ENCODE measurements around the gene SLC39A11.
"Not testable (repeated sequence)": the region's sequence is repeated elsewhere in the genome, so short reads cannot be mapped to it uniquely, and the experiment has no call there.

The SLC39A11 gene

DNA sequence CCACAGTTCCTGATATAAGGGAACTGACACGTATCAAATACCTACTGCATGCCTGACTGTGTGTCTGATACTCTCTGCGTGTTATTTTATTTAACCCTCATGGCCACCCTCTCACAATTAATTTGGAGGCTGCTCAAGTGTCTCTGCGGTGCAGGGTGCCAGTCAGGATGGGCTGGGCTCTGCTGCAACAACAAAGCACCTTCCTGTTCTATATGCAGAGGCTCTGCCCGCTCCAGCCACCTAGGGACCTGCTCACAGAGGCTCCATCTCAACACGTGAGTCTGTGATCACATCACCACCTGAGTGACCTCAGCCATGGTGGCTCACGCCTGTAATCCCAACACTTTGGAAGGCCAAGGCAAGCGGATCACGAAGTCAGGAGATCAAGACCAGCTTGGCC lies 87.1 kb downstream of the SLC39A11 start:
- H3K36me3 ChIP-seq (ENCODE audit: control insufficient read depth in 1 of 2, insufficient read depth in 2 of 2, low read length in 2 of 2): no peaks in the 10 kb centered on the region
- no peak overlapping the region for H3K18ac ChIP-seq (ENCODE audit: low read length)
- H3K79me2 ChIP-seq (ENCODE audit: control insufficient read depth, insufficient read depth, low read length, poor library complexity): peaks cover 2% of the 10 kb centered on the region
- DNase-seq: no peak
- no peaks in the 10 kb centered on the region for H3K27me3 ChIP-seq (ENCODE audit: insufficient read depth, low read length)
- H3K4ac ChIP-seq (ENCODE audit: low read depth, low read length): no peak overlapping the region
- H3K14ac ChIP-seq (ENCODE audit: low read length): no peak overlapping the region
- no peak overlapping the region for H4K91ac ChIP-seq (ENCODE audit: low read depth, low read length)
- no peak overlapping the region for H3K4me3 ChIP-seq (ENCODE audit: low read depth, low read length)
- H4K8ac ChIP-seq (ENCODE audit: low read depth, low read length): no peak overlapping the region
- H2BK120ac ChIP-seq (ENCODE audit: insufficient read depth, low read length, poor library complexity): no peak overlapping the region
- no peak overlapping the region for H2BK12ac ChIP-seq (ENCODE audit: low read length)
- no peaks in the 10 kb centered on the region for H3K79me1 ChIP-seq (ENCODE audit: low read length)
- H3K9me3 ChIP-seq (ENCODE audit: insufficient read depth, low read depth, low read length): no peaks in the 10 kb centered on the region
- WGBS (ENCODE audit: extremely low coverage, insufficient coverage, insufficient read length): no CpG with 5 or more reads among the region's 8 CpGs
- H3K4me2 ChIP-seq (ENCODE audit: low read length): no peak overlapping the region
- no peak overlapping the region for H2AK5ac ChIP-seq (ENCODE audit: low read length)
- no peak overlapping the region for H3K27ac ChIP-seq (ENCODE audit: low read depth, low read length)
- H3K4me1 ChIP-seq (ENCODE audit: control insufficient read depth in 1 of 2, insufficient read depth in 2 of 2, low read length in 2 of 2): peaks cover 3 to 7% of the 10 kb centered on the region in 2 experiments
- H2BK5ac ChIP-seq (ENCODE audit: low read depth, low read length, poor library complexity): no peak overlapping the region
- H3K23ac ChIP-seq (ENCODE audit: low read length): no peak overlapping the region
- no peak overlapping the region for H2AFZ ChIP-seq (ENCODE audit: insufficient read depth, low read length, poor library complexity)
- no peak overlapping the region for H4K12ac ChIP-seq (ENCODE audit: low read depth, low read length)
- no peak overlapping the region for H3K9ac ChIP-seq (ENCODE audit: low read length)

DNA sequence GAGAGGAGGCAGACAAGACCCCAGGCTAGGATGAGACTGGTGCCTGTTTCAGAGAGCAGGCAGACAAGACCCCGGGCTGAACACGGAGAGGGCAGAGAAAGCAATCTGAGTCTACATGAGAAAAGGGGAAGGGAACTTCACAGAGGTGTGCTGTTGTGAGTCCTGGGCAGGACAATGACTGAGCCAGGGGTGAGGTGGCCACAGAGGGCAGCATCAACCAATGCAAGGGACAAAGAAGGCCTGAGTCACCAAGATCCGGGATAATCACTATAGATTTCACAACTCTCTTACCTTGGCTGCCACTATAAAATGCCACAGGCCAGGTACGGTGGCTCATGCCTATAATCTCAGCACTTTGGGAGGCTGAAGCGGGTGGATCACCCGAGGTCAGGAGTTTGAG lies 89.0 kb downstream of the SLC39A11 start:
- no peak overlapping the region for H2BK5ac ChIP-seq (ENCODE audit: low read depth, low read length, poor library complexity)
- no peak overlapping the region for H3K9ac ChIP-seq (ENCODE audit: low read length)
- no peak overlapping the region for H3K4me2 ChIP-seq (ENCODE audit: low read length)
- H3K79me1 ChIP-seq (ENCODE audit: low read length): no peaks in the 10 kb centered on the region
- H4K91ac ChIP-seq (ENCODE audit: low read depth, low read length): no peak overlapping the region
- H3K4me1 ChIP-seq (ENCODE audit: control insufficient read depth in 1 of 2, insufficient read depth in 2 of 2, low read length in 2 of 2): peaks cover 3 to 7% of the 10 kb centered on the region in 2 experiments
- no peaks in the 10 kb centered on the region for H3K9me3 ChIP-seq (ENCODE audit: insufficient read depth, low read depth, low read length)
- H4K8ac ChIP-seq (ENCODE audit: low read depth, low read length): no peak overlapping the region
- H3K18ac ChIP-seq (ENCODE audit: low read length): no peak overlapping the region
- H2AK5ac ChIP-seq (ENCODE audit: low read length): no peak overlapping the region
- H4K12ac ChIP-seq (ENCODE audit: low read depth, low read length): no peak overlapping the region
- no peak overlapping the region for H2BK120ac ChIP-seq (ENCODE audit: insufficient read depth, low read length, poor library complexity)
- no peak overlapping the region for H3K14ac ChIP-seq (ENCODE audit: low read length)
- no peak overlapping the region for H3K27ac ChIP-seq (ENCODE audit: low read depth, low read length)
- H2BK12ac ChIP-seq (ENCODE audit: low read length): no peak overlapping the region
- H3K4ac ChIP-seq (ENCODE audit: low read depth, low read length): no peak overlapping the region
- WGBS (ENCODE audit: extremely low coverage, insufficient coverage, insufficient read length): no CpG with 5 or more reads among the region's 6 CpGs
- H3K4me3 ChIP-seq (ENCODE audit: low read depth, low read length): no peak overlapping the region
- H3K23ac ChIP-seq (ENCODE audit: low read length): no peak overlapping the region
- peak; percentile 74 to 88 for DNase-seq
- no peaks in the 10 kb centered on the region for H3K36me3 ChIP-seq (ENCODE audit: control insufficient read depth in 1 of 2, insufficient read depth in 2 of 2, low read length in 2 of 2)
- H2AFZ ChIP-seq (ENCODE audit: insufficient read depth, low read length, poor library complexity): no peak overlapping the region
- H3K79me2 ChIP-seq (ENCODE audit: control insufficient read depth, insufficient read depth, low read length, poor library complexity): peaks cover 2% of the 10 kb centered on the region
- H3K27me3 ChIP-seq (ENCODE audit: insufficient read depth, low read length): no peaks in the 10 kb centered on the region

DNA sequence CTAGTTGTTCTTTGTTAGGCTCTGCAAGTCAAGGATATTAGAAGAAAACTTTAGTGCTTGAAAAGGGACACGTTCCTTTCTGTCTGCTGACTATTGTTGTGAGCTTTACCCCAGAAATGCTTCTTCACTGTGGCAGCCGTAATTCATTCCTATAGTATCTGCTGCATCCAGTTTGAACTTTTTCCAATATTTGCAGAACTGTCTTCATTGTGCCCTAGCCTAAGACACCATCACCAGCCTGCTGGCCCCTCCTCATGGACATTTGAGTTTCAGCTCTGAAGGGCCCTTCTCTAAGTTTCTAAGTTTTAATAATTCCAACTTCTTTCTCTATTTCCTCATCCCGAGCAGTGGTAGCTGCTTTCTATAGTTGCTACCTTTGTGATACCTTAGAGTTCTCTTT lies 91.7 kb downstream of the SLC39A11 start:
- Histone ChIP-seq H4K8ac (ENCODE audit: low read depth, low read length) (no peak overlapping the region), H2AK5ac (ENCODE audit: low read length) (no peak overlapping the region), H3K27me3 (ENCODE audit: insufficient read depth, low read length) (no peaks in the 10 kb centered on the region), H3K18ac (ENCODE audit: low read length) (no peak overlapping the region), H3K9ac (ENCODE audit: low read length) (no peak overlapping the region), H2AFZ (ENCODE audit: insufficient read depth, low read length, poor library complexity) (no peak overlapping the region), H2BK12ac (ENCODE audit: low read length) (no peak overlapping the region), H3K36me3 (ENCODE audit: control insufficient read depth in 1 of 2, insufficient read depth in 2 of 2, low read length in 2 of 2) (no peaks in the 10 kb centered on the region), H4K12ac (ENCODE audit: low read depth, low read length) (no peak overlapping the region), H2BK5ac (ENCODE audit: low read depth, low read length, poor library complexity) (no peak overlapping the region), H3K4ac (ENCODE audit: low read depth, low read length) (no peak overlapping the region), H3K9me3 (ENCODE audit: insufficient read depth, low read depth, low read length) (no peaks in the 10 kb centered on the region), H3K23ac (ENCODE audit: low read length) (no peak overlapping the region), H3K27ac (ENCODE audit: low read depth, low read length) (no peak overlapping the region), H3K14ac (ENCODE audit: low read length) (no peak overlapping the region), H3K79me2 (ENCODE audit: control insufficient read depth, insufficient read depth, low read length, poor library complexity) (no peaks in the 10 kb centered on the region), H3K79me1 (ENCODE audit: low read length) (no peaks in the 10 kb centered on the region), H4K91ac (ENCODE audit: low read depth, low read length) (no peak overlapping the region), H2BK120ac (ENCODE audit: insufficient read depth, low read length, poor library complexity) (no peak overlapping the region), H3K4me3 (ENCODE audit: low read depth, low read length) (no peak overlapping the region), H3K4me1 (ENCODE audit: control insufficient read depth in 1 of 2, insufficient read depth in 2 of 2, low read length in 2 of 2) (peaks cover 3 to 5% of the 10 kb centered on the region in 2 experiments), H3K4me2 (ENCODE audit: low read length) (no peak overlapping the region)
- no CpG with 5 or more reads among the region's 3 CpGs for WGBS (ENCODE audit: extremely low coverage, insufficient coverage, insufficient read length)
- no peak for DNase-seq

DNA sequence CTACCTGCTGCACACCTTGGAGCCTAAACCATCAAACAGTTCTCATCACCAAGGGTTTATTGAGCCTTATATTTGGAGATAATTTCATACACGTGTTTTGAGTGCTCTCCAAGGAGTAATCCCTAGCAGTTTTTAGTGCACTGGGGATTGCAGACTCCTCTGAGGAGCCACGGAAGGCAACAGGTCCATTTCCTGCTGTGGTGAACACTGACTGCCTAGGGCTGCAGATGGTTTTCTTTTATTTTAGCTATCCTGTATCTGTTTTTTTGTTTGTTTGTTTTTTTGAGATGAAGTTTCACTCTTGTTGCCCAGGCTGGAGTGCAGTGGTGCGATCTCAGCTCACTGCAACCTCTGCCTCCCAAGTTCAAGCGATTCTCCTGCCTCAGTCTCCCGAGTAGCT lies 93.0 kb downstream of the SLC39A11 start:
- H3K4me3 ChIP-seq (ENCODE audit: low read depth, low read length): not testable (repeated sequence)

More for the DNA sequence above, 93.0 kb downstream of the SLC39A11 start:
- H3K36me3 ChIP-seq (ENCODE audit: control insufficient read depth in 1 of 2, insufficient read depth in 2 of 2, low read length in 2 of 2); H4K12ac ChIP-seq (ENCODE audit: low read depth, low read length); H3K14ac ChIP-seq (ENCODE audit: low read length); H3K4me2 ChIP-seq (ENCODE audit: low read length); H3K9me3 ChIP-seq (ENCODE audit: insufficient read depth, low read depth, low read length); H2AFZ ChIP-seq (ENCODE audit: insufficient read depth, low read length, poor library complexity); H3K9ac ChIP-seq (ENCODE audit: low read length); H3K79me2 ChIP-seq (ENCODE audit: control insufficient read depth, insufficient read depth, low read length, poor library complexity); H3K4me1 ChIP-seq (ENCODE audit: control insufficient read depth in 1 of 2, insufficient read depth in 2 of 2, low read length in 2 of 2); H2BK120ac ChIP-seq (ENCODE audit: insufficient read depth, low read length, poor library complexity); DNase-seq; H3K4ac ChIP-seq (ENCODE audit: low read depth, low read length); H2BK12ac ChIP-seq (ENCODE audit: low read length); H3K27me3 ChIP-seq (ENCODE audit: insufficient read depth, low read length); H3K27ac ChIP-seq (ENCODE audit: low read depth, low read length); H3K23ac ChIP-seq (ENCODE audit: low read length); H4K8ac ChIP-seq (ENCODE audit: low read depth, low read length); H3K79me1 ChIP-seq (ENCODE audit: low read length); H3K18ac ChIP-seq (ENCODE audit: low read length); H2AK5ac ChIP-seq (ENCODE audit: low read length); H4K91ac ChIP-seq (ENCODE audit: low read depth, low read length); H2BK5ac ChIP-seq (ENCODE audit: low read depth, low read length, poor library complexity): not testable (repeated sequence)
- no CpG with 5 or more reads among the region's 5 CpGs for WGBS (ENCODE audit: extremely low coverage, insufficient coverage, insufficient read length)

All from trophoblast cell (in vitro differentiated cells and primary cell).